WTC11 (cell line): ENCODE data around the gene LRRC34.

Experiments used
- CREB1 ChIP-seq: sonication (generic); formaldehyde crosslinking; IDR thresholded peaks from 2 replicates; pipeline ENCODE4 v1.8.0; 2023; ENCODE audit warnings: mild to moderate bottlenecking, missing genetic modification reagents
- GTF2I ChIP-seq: fragments of 250-450 bp; sonication (Bioruptor Pico); conservative IDR thresholded peaks from 2 replicates; pipeline ENCODE4 v1.4.0; 2021; ENCODE audit warnings: mild to moderate bottlenecking
- NFYB ChIP-seq: sonication (generic); formaldehyde crosslinking; conservative IDR thresholded peaks from 2 replicates; pipeline ENCODE4 v1.8.0; 2022; ENCODE audit warnings: low read depth, missing genetic modification reagents
- TCF7 ChIP-seq: sonication (generic); formaldehyde crosslinking; IDR thresholded peaks from 2 replicates; pipeline ENCODE4 v1.8.0; 2022; ENCODE audit warnings: mild to moderate bottlenecking, low read depth, missing genetic modification reagents, moderate library complexity
- TEAD4 ChIP-seq: sonication (generic); formaldehyde crosslinking; IDR thresholded peaks from 2 replicates; pipeline ENCODE4 v1.8.0; 2022; ENCODE audit warnings: mild to moderate bottlenecking, missing genetic modification reagents
- TF ChIP-seq, protein P1 (sequence below): sonication (generic); formaldehyde crosslinking; IDR thresholded peaks from 2 replicates; pipeline ENCODE4 v1.8.0; 2023; ENCODE audit warnings: missing genetic modification reagents
- TF ChIP-seq, protein P2 (sequence below): sonication (generic); formaldehyde crosslinking; IDR thresholded peaks from 2 replicates; pipeline ENCODE4 v1.8.1; 2022; ENCODE audit warnings: mild to moderate bottlenecking, moderate library complexity, missing genetic modification reagents
- TF ChIP-seq, protein P3 (sequence below): fragments of 200-600 bp; IDR thresholded peaks from 2 replicates; pipeline ENCODE4 v1.8.0; 2022; ENCODE audit warnings: antibody characterized with exemption
- TF ChIP-seq, protein P4 (sequence below): sonication (generic); formaldehyde crosslinking; IDR thresholded peaks from 2 replicates; pipeline ENCODE4 v1.8.1; 2023; ENCODE audit warnings: mild to moderate bottlenecking, missing genetic modification reagents
- TF ChIP-seq, protein P5 (sequence below): sonication (generic); formaldehyde crosslinking; IDR thresholded peaks from 2 replicates; pipeline ENCODE4 v1.8.0; 2022; ENCODE audit warnings: mild to moderate bottlenecking, missing genetic modification reagents

DNA sequence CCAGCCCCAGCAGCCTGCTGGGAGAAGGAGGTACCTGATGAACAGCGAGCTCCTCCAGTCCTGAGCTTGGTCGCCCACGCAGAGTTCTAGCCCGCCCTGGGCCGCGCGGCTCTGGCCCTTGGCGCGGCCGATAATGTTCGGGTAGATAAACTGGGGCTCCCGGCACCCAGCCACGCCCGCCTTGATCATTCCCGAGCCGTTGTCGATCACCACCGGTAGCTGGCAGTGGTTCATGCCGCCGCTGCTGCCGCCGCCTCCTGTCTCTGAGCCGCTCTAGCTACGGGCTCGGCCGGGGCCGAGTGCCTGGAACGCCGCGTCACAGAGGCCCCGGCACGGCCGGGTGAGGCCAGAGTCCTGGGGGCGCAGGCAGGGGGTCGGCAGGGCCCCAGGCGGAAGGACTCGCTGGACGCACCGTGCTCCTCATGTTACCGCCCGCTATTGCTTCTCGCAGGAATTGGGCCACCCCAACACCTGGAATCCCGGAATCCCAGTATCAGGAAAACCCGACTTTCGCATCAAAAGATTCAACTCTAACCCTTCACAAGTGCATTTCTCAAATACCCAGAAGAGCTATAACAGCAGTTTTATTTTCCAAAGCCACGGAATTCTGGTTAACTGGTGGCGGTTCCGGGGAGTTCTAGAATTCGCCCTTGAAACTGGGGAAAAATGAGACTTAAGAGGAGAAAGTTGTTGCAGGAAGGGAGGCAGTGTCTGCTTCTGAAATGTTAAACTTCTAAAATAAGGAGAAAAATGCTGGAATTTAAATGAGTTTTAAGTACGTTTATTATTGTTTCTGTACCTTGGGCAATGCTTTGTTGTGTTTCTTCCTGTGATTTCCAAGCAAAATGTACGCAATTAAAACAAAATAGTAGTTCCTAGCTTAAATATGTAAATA lies 43.2 kb downstream of the LRRC34 start, which contains the start of gene ACTRT3:
- TF ChIP-seq, protein P1, sequence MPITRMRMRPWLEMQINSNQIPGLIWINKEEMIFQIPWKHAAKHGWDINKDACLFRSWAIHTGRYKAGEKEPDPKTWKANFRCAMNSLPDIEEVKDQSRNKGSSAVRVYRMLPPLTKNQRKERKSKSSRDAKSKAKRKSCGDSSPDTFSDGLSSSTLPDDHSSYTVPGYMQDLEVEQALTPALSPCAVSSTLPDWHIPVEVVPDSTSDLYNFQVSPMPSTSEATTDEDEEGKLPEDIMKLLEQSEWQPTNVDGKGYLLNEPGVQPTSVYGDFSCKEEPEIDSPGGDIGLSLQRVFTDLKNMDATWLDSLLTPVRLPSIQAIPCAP (CRISPR knock-in tag) = no peak
- TF ChIP-seq CREB1 (CRISPR knock-in tag) (no peak), TCF7 (CRISPR knock-in tag) (no peak), GTF2I (CRISPR knock-in tag) (no peak), NFYB (CRISPR knock-in tag) (no peak), TEAD4 (CRISPR knock-in tag) (no peak)
- TF ChIP-seq, protein P2, sequence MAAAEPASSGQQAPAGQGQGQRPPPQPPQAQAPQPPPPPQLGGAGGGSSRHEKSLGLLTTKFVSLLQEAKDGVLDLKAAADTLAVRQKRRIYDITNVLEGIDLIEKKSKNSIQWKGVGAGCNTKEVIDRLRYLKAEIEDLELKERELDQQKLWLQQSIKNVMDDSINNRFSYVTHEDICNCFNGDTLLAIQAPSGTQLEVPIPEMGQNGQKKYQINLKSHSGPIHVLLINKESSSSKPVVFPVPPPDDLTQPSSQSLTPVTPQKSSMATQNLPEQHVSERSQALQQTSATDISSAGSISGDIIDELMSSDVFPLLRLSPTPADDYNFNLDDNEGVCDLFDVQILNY (CRISPR knock-in tag) = no peak
- TF ChIP-seq, protein P3, sequence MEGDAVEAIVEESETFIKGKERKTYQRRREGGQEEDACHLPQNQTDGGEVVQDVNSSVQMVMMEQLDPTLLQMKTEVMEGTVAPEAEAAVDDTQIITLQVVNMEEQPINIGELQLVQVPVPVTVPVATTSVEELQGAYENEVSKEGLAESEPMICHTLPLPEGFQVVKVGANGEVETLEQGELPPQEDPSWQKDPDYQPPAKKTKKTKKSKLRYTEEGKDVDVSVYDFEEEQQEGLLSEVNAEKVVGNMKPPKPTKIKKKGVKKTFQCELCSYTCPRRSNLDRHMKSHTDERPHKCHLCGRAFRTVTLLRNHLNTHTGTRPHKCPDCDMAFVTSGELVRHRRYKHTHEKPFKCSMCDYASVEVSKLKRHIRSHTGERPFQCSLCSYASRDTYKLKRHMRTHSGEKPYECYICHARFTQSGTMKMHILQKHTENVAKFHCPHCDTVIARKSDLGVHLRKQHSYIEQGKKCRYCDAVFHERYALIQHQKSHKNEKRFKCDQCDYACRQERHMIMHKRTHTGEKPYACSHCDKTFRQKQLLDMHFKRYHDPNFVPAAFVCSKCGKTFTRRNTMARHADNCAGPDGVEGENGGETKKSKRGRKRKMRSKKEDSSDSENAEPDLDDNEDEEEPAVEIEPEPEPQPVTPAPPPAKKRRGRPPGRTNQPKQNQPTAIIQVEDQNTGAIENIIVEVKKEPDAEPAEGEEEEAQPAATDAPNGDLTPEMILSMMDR = no peak
- TF ChIP-seq, protein P4, sequence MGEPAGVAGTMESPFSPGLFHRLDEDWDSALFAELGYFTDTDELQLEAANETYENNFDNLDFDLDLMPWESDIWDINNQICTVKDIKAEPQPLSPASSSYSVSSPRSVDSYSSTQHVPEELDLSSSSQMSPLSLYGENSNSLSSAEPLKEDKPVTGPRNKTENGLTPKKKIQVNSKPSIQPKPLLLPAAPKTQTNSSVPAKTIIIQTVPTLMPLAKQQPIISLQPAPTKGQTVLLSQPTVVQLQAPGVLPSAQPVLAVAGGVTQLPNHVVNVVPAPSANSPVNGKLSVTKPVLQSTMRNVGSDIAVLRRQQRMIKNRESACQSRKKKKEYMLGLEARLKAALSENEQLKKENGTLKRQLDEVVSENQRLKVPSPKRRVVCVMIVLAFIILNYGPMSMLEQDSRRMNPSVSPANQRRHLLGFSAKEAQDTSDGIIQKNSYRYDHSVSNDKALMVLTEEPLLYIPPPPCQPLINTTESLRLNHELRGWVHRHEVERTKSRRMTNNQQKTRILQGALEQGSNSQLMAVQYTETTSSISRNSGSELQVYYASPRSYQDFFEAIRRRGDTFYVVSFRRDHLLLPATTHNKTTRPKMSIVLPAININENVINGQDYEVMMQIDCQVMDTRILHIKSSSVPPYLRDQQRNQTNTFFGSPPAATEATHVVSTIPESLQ (CRISPR knock-in tag) = no peak
- TF ChIP-seq, protein P5, sequence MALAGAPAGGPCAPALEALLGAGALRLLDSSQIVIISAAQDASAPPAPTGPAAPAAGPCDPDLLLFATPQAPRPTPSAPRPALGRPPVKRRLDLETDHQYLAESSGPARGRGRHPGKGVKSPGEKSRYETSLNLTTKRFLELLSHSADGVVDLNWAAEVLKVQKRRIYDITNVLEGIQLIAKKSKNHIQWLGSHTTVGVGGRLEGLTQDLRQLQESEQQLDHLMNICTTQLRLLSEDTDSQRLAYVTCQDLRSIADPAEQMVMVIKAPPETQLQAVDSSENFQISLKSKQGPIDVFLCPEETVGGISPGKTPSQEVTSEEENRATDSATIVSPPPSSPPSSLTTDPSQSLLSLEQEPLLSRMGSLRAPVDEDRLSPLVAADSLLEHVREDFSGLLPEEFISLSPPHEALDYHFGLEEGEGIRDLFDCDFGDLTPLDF (CRISPR knock-in tag) = 0 out of 2 replicates have a peak, but pooled peaks have one; percentile 19
